ENCODE data around the gene NT5C3A.
"Not testable (repeated sequence)": the region's sequence is repeated elsewhere in the genome, so short reads cannot be mapped to it uniquely, and the experiment has no call there.

Gene NT5C3A

DNA sequence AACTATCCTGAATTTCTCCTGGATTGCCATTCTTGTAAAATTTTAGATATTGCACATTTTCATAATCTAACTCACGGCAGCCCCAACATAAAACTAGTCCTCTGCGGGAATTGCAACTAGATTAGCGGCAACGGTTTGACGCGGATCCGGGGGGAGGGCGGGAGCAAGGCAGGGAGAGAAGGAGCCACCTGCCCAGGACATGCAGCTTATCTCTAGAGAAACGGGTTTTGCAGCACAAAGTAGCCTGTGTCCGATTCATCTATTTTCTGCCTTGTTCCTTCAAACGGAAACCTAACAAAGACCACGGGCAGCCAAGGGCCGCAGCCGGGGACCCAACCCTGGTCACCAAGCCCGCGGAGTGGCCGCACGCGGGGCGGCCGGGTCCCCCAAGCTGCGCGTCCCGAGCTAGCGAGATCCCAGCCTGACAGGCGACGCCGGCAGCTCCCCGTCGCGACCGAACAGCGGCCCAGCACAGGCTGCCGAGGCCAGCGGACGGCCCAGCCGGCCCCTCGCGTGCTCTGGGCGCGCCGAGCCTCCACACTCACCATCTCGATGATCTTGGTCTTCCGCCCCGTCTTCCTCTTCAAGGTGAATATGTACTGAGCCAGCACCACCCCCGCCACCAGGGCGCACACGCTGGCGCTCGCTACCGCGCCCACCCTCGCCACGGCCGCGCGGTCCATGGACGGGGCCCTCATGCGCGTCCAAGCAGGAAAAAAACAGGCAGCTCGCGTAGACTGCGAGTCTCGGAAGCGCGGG, at the start of gene NT5C3A:
TSS of gene NT5C3A (minus strand) at position 754 of the 759 bp plus-strand sequence. CDS start at position 683, 71 bp downstream.
- Histone ChIP-seq H3K9me3 (ENCODE audit: control insufficient read depth, insufficient read depth, low read length) (no peaks in the 10 kb centered on the region), H3K27me3 (ENCODE audit: control insufficient read depth, insufficient read depth, low read length) (no peaks in the 10 kb centered on the region), H3K9ac (ENCODE audit: low read depth, low read length) (peak within 1 kb of the TSS; percentile 68), H3K4me1 (ENCODE audit: control insufficient read depth, insufficient read depth, low read length) (peaks cover 4% of the 10 kb centered on the region), H3K36me3 (ENCODE audit: control insufficient read depth, insufficient read depth, low read length) (no peaks in the 10 kb centered on the region), H3K4me3 (ENCODE audit: low read depth, low read length) (peak within 1 kb of the TSS; percentile 87)

DNA sequence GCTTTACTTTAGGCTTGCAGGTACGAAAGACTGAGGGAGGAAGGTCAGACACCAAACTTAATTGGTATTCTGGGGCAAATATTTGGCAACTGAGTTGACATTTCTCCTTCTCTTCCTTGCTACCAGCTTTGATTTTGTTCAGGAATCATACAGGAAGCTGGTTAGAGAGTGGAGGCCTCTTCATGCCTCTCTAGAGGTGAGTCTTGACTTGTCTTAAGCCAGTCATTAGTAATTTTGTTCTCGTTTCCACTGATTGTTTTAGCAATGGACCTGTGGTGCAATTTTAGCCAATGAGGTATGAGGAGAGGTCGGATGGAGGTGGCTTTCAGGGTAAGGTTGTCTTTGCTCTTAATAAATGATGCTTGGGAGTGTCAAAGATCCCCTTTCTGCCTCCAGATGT, 49.0 kb upstream of the NT5C3A start:
- peaks cover 6% of the 10 kb centered on the region for H3K4me1 ChIP-seq (ENCODE audit: control insufficient read depth, insufficient read depth, low read length)
- no peak overlapping the region for H3K9ac ChIP-seq (ENCODE audit: low read depth, low read length)
- peaks cover 23% of the 10 kb centered on the region for H3K27me3 ChIP-seq (ENCODE audit: control insufficient read depth, insufficient read depth, low read length)
- H3K9me3 ChIP-seq (ENCODE audit: control insufficient read depth, insufficient read depth, low read length), result no peaks in the 10 kb centered on the region
- peaks cover 3% of the 10 kb centered on the region for H3K36me3 ChIP-seq (ENCODE audit: control insufficient read depth, insufficient read depth, low read length)
- H3K4me3 ChIP-seq (ENCODE audit: low read depth, low read length), result no peak overlapping the region

DNA sequence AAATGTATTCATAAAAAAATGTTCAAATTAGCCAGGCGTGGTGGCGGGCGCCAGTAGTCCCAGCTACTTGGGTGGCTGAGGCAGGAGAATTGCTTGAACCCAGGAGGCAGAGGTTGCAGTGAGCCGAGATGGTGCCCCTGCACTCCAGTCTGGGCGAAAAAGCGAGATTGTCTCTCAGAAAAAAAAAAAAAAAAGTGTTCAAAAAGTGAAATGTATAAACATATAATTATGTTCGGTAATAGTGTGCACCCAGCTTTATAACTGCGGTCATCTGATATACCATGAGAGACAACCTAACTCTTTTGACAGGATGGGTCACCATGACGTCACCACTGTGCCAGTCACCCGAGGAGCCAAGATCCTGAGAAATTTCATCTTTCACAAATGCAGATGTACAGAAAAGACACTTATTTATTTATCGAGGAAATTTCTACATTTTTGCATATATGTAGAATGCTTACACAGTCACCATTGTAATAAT, 47.2 kb upstream of the NT5C3A start:
- Histone ChIP-seq H3K27me3 (ENCODE audit: control insufficient read depth, insufficient read depth, low read length) (peaks cover 23% of the 10 kb centered on the region), H3K36me3 (ENCODE audit: control insufficient read depth, insufficient read depth, low read length) (peaks cover 3% of the 10 kb centered on the region), H3K9ac (ENCODE audit: low read depth, low read length) (no peak overlapping the region), H3K4me1 (ENCODE audit: control insufficient read depth, insufficient read depth, low read length) (peaks cover 6% of the 10 kb centered on the region), H3K4me3 (ENCODE audit: low read depth, low read length) (peak overlapping the region; percentile 50), H3K9me3 (ENCODE audit: control insufficient read depth, insufficient read depth, low read length) (no peaks in the 10 kb centered on the region)

DNA sequence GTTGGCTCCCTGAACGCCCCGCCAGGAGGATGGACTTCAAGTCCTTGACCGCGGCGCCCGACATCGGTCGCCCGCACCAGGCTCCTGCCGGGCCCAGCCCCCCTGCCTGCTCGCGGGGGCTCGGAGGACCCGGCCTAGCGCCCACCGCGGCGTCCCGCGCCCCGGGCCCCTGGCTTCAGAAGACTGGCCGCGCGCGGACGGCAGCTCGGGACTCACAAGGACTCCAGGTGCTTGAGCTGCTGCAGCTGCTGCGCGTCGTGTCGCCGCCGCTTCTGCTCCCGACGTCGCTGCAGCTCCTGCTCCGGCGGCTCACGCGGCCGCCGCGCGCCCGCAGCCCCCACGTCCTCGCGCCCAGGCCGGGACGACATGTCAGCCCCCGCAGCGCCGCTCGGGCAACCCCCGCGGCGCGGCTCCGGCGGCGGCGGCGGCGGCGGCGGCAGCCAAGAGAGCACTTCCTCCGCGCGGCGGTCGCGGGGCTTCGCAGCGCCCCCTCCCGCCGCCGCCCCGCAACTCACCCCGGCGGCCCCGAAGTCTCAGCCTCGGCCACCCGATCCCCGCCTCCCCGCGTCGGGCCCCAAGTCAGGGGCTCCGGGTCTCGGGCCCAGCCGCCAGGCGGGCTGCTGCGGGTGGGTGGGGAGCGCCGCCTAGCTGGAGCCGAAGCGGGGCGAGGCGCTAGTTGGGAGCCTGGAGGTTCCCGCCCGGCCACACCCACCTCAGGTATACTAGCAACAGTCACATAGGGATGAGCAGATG, 46.6 kb upstream of the NT5C3A start, which contains the start of gene RP9:
TSS of gene RP9 (minus strand) at position 400 of the 753 bp plus-strand sequence. CDS start at position 368, 32 bp downstream.
- peak within 1 kb of the TSS; percentile 65 for H3K9ac ChIP-seq (ENCODE audit: low read depth, low read length)
- peaks cover 6% of the 10 kb centered on the region for H3K4me1 ChIP-seq (ENCODE audit: control insufficient read depth, insufficient read depth, low read length)
- H3K36me3 ChIP-seq (ENCODE audit: control insufficient read depth, insufficient read depth, low read length), result peaks cover 3% of the 10 kb centered on the region
- H3K9me3 ChIP-seq (ENCODE audit: control insufficient read depth, insufficient read depth, low read length), result no peaks in the 10 kb centered on the region
- peak within 1 kb of the TSS; percentile 73 for H3K4me3 ChIP-seq (ENCODE audit: low read depth, low read length)
- peaks cover 23% of the 10 kb centered on the region for H3K27me3 ChIP-seq (ENCODE audit: control insufficient read depth, insufficient read depth, low read length)

DNA sequence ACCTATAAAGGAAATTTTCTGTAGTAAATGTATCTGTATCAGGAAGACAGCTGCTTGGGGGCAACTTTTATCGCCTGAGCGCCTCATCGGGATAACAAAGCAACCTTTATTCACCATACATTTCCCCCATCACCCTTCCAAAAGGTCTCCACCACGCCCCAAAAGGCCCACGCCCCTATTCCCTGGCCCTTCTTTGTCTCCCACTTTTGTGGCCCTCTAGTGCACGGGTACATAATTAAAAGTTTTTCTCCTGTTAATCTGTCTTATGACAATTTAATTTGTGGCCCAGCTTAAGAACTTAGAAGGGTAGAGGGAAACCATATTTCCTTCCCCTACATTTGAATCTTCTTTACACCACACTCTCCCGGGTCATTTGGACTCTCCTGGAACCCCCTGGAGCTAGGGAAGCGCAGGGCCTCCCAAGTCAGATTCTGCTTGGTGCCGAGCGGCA, 46.0 kb upstream of the NT5C3A start:
- Histone ChIP-seq H3K4me3 (ENCODE audit: low read depth, low read length) (peak overlapping the region; percentile 73), H3K27me3 (ENCODE audit: control insufficient read depth, insufficient read depth, low read length) (peaks cover 23% of the 10 kb centered on the region), H3K9me3 (ENCODE audit: control insufficient read depth, insufficient read depth, low read length) (no peaks in the 10 kb centered on the region), H3K9ac (ENCODE audit: low read depth, low read length) (peak overlapping the region; percentile 65), H3K4me1 (ENCODE audit: control insufficient read depth, insufficient read depth, low read length) (peaks cover 6% of the 10 kb centered on the region), H3K36me3 (ENCODE audit: control insufficient read depth, insufficient read depth, low read length) (peaks cover 4% of the 10 kb centered on the region)

DNA sequence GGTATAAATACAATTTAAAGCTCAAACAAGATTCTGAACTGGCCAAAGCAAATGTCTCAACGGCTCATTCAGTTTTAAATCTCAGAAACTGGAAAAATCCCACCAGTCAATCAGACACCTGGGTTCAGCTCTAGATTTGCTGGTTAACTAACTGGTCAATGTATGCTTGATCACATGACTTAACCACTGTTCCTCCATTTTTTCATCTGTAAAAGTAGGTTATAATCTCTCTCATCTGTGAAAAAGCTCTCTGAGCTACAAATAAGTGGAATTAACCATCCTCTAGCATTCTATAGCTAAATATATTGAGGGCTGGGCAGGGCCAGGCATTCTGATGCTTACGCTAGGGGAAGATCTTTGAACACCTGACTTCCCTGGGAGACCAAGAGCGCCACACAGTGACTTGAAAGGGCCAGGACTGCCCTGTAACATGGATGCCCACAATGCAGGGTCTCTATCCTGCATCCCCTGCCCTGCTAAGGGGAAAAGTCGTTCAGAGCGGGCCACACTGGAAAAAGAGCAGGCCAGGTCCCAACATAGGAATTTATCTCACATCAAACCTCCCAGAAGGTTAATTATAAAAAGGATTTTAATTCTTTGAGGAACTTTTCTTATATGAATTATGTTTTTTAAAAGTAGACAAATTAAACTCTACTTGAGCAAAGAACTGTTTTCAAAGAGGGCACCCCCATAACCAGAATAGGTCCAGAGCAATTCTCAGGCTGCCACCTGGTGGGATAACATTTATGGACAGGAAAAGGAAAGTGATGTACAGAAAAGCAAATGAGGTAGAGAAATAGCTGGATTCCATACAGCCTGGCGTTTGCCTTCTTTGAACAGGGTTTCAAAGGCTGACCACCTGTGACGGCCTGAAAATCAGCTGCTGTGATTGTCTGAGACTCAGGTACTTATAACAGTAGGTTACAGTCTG, 44.8 kb upstream of the NT5C3A start:
- peaks cover 20% of the 10 kb centered on the region for H3K27me3 ChIP-seq (ENCODE audit: control insufficient read depth, insufficient read depth, low read length)
- peak overlapping the region; percentile 73 for H3K4me3 ChIP-seq (ENCODE audit: low read depth, low read length)
- H3K36me3 ChIP-seq (ENCODE audit: control insufficient read depth, insufficient read depth, low read length), result peaks cover 9% of the 10 kb centered on the region
- H3K4me1 ChIP-seq (ENCODE audit: control insufficient read depth, insufficient read depth, low read length), result peaks cover 6% of the 10 kb centered on the region
- no peaks in the 10 kb centered on the region for H3K9me3 ChIP-seq (ENCODE audit: control insufficient read depth, insufficient read depth, low read length)
- no peak overlapping the region for H3K9ac ChIP-seq (ENCODE audit: low read depth, low read length)

DNA sequence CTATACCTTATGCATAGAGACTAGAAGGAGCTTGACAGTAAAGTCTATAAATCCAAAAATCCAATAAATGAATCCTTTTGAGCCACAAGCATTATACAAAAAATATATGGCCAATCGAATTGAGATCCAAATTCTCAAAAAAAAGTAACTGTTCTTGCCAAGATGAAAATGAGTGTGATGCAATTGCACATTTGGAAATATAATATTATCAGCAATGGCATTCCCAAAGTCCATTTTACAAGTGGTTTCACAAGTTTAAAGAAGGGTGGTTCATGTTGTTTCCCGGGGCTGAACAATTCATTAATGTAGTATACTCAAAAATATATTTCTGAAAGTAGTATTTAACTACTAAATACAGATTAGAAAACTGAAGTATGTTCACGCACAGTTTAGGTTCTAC, 39.3 kb upstream of the NT5C3A start:
- Histone ChIP-seq H3K4me3 (ENCODE audit: low read depth, low read length) (no peak overlapping the region), H3K27me3 (ENCODE audit: control insufficient read depth, insufficient read depth, low read length) (no peaks in the 10 kb centered on the region), H3K4me1 (ENCODE audit: control insufficient read depth, insufficient read depth, low read length) (no peaks in the 10 kb centered on the region), H3K9me3 (ENCODE audit: control insufficient read depth, insufficient read depth, low read length) (no peaks in the 10 kb centered on the region), H3K36me3 (ENCODE audit: control insufficient read depth, insufficient read depth, low read length) (peaks cover 17% of the 10 kb centered on the region), H3K9ac (ENCODE audit: low read depth, low read length) (no peak overlapping the region)

DNA sequence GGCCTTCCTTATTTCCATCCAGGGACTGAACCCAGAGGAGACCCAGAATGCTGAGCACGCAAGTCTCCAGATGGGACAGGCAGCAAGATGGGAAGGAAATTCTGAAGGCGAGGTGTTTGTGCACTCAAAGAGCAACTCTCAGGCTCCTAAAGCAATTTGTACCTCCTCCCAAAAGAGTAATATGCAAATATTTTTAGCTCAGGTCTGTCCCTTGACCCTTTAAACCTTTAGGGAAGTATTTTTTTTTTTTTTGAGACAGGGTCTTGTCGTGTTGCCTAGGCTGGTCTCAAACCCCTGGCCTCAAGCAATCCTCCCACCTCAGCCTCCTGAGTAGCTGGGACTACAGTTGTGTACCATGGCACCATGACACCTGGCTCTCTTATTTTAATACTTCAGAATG, 38.2 kb upstream of the NT5C3A start:
- H3K4me1 ChIP-seq (ENCODE audit: control insufficient read depth, insufficient read depth, low read length), result no peaks in the 10 kb centered on the region
- no peak overlapping the region for H3K4me3 ChIP-seq (ENCODE audit: low read depth, low read length)
- H3K36me3 ChIP-seq (ENCODE audit: control insufficient read depth, insufficient read depth, low read length), result peaks cover 17% of the 10 kb centered on the region
- H3K9ac ChIP-seq (ENCODE audit: low read depth, low read length), result no peak overlapping the region
- no peaks in the 10 kb centered on the region for H3K9me3 ChIP-seq (ENCODE audit: control insufficient read depth, insufficient read depth, low read length)
- no peaks in the 10 kb centered on the region for H3K27me3 ChIP-seq (ENCODE audit: control insufficient read depth, insufficient read depth, low read length)

DNA sequence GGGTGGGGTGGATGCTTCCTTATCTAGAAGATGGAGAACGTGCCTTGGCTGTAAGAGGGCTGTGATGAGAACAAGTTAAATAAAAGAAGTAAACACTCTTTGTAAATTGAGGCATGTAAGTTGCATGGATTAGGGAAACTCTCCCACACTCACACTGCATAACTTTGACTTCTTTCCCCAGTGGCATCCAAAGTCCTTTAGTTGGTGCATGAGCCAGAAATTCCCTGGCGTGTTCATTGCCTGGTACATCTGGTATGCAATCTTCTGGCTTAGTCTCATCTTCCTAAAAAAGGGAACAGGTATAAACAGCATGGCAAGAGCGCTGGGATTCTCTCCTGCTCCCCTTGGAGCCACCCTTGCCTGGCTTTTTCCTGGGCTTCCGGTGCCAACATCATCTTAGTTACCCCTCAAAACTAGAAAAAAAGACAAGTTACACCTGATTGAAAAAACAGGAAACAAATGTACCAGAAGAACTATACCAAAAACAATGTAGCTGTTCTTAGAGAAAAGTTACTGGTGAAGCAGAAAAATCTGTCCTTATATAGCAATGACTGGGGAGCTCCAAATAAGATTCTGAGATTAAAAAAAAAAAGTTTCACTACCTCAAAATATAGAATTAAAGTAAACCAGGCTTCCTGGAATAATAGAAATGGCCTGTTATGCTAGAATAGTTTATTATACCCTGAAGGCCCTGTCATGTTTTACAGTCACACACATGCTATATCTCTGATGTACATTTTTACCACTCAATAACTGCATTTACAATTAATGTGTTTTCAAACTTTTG, 36.8 kb upstream of the NT5C3A start:
- H3K36me3 ChIP-seq (ENCODE audit: control insufficient read depth, insufficient read depth, low read length), result peaks cover 17% of the 10 kb centered on the region

DNA sequence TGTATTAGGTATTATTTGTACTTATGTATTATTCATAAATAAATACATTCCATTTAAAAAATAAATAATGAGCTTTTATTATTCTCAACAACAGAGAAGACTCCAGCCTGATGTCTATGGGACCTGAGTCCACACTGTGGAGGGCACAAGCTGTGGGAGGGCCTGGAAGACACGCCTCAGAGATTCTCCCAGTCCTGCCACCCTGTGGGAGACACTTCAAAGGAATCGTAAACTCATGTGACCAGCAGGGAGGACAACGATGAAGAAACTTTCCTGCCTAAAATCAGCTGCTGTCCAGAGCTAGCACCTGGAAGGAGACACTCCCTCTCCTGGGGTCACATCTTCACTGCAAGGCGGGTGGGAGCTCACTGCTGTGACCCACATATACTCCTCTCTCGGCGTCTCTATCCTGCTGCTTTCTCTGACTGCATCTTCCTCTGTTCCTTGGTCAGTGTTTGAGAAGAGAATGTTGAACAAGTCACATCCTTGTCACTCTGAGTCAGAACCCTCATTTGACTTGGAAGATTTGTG, 32.2 kb upstream of the NT5C3A start:
- H3K9me3 ChIP-seq (ENCODE audit: control insufficient read depth, insufficient read depth, low read length); H3K9ac ChIP-seq (ENCODE audit: low read depth, low read length); H3K27me3 ChIP-seq (ENCODE audit: control insufficient read depth, insufficient read depth, low read length); H3K4me3 ChIP-seq (ENCODE audit: low read depth, low read length); H3K4me1 ChIP-seq (ENCODE audit: control insufficient read depth, insufficient read depth, low read length): not testable (repeated sequence)
- peaks cover 10% of the 10 kb centered on the region for H3K36me3 ChIP-seq (ENCODE audit: control insufficient read depth, insufficient read depth, low read length)

More for the DNA sequence above, 36.8 kb upstream of the NT5C3A start:
- no peaks in the 10 kb centered on the region for H3K27me3 ChIP-seq (ENCODE audit: control insufficient read depth, insufficient read depth, low read length)
- no peak overlapping the region for H3K4me3 ChIP-seq (ENCODE audit: low read depth, low read length)
- no peaks in the 10 kb centered on the region for H3K4me1 ChIP-seq (ENCODE audit: control insufficient read depth, insufficient read depth, low read length)
- no peak overlapping the region for H3K9ac ChIP-seq (ENCODE audit: low read depth, low read length)
- no peaks in the 10 kb centered on the region for H3K9me3 ChIP-seq (ENCODE audit: control insufficient read depth, insufficient read depth, low read length)

Data from iPS-15b (cell line).